GM10266 (cell line): ENCODE data around the gene CCR8.

Experiments
- DNase-seq: peaks from one replicate; pipeline ENCODE4 v3.0.0; 2012; ENCODE audit errors: extremely low spot score
- CTCF ChIP-seq: IDR thresholded peaks from 2 replicates; pipeline ENCODE4 v1.5.1; 2012; ENCODE audit warnings: mild to moderate bottlenecking, low read depth; ENCODE audit not compliant: control insufficient read depth, insufficient read depth; ENCODE audit errors: missing control alignments

Gene CCR8

DNA sequence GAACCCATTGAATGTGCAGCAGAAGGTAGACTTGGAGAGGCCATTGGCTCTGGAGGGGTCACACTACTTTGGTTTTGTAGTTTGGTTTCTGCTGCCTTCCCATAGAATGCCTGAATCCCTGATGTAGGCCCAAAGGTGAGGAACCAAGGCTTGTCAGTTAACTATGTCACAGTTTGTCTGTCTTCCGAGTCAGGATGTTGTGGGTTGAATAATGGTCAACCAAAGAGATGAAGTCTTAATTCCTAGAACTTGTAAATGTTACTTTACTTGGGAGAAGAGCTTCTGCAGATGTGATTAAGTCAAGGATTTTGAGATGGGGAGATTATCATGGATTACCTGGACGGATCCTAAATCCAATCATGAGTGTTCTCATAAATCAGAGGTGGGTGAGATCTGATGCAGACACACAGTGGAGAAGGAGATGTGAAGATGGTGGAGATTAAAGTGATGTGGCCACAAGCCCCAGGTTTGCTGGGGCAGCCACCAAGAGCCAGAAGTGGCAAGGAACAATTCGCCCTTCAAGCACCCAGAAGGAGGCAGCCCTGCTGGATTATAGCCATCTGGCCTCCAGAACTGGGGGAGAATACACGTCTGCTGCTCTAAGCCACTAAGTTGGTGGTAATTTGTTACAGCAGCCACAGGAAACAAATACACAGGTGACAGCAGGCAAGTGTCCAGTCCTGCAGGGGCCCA is 2.3 kb upstream of the CCR8 start:
- DNase-seq: no peak
- no peak for TF ChIP-seq CTCF

GRCh38 chr3:39327746-39328349 is 1.7 kb upstream of the CCR8 start:
- peak; percentile 39 for DNase-seq

DNA sequence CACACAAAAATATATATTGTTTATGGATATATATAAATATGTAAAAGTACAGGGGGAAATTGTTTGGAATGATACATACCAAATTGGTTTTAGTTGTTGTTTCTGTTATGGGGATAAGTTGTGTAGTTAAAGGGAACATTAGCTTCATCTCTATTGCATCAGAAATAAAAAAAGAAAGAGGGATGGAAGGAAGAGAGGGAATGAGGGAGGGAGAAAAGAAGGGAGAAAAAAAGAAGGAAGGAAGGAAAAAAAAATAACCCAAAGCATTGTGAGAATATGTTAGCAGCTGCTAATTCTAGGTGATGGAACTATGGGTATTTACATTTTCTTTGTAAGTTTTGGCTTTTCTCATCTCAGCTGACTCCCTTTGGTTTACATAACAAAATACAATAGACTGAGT is 1.3 kb downstream of the CCR8 start:
- TF ChIP-seq CTCF: no peak
- no peak for DNase-seq

More at GRCh38 chr3:39327746-39328349, 1.7 kb upstream of the CCR8 start:
- no peak for TF ChIP-seq CTCF

- no peak for DNase-seq
- no peak for TF ChIP-seq CTCF
Measured at GRCh38 chr3:39332525-39332924, 3.0 kb downstream of the CCR8 start.

DNA sequence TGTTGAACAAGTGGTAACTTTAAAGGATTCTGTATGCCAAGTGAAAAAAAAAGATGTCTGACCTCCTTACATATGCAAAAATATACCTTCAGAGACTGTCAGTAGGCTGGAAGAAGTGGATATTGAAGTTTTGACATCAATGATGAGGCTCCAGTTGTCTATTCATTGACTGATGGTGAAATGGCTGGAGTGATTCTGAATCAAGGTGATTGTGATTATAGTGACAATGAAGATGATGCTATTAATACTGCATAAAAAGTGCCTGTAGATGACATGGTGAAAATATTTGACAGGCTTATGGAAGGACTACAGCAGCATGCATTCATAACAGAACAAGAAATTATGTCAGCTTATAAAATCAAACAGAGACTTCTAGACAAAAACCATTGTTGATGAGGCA is 4.1 kb downstream of the CCR8 start:
- no peak for TF ChIP-seq CTCF
- DNase-seq: no peak

DNA sequence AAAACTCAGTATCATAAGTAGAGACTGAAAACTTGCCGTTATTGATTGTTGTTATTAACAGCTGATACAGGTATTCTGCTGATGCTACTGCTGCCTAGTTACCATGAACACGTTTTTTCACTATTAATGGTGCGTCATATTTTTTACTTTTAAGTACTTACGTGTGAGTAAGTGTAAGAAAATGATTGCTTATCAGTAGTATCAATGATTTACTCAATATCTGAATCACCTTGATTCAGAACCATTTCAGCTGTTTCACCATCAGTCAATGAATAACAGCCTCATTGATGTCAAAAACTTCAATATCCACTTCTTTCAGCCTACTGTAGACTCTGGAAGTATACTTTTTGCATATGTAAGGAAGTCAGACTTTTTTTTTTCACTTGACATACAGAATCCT is 4.7 kb downstream of the CCR8 start:
- DNase-seq: no peak
- no peak for TF ChIP-seq CTCF

DNA sequence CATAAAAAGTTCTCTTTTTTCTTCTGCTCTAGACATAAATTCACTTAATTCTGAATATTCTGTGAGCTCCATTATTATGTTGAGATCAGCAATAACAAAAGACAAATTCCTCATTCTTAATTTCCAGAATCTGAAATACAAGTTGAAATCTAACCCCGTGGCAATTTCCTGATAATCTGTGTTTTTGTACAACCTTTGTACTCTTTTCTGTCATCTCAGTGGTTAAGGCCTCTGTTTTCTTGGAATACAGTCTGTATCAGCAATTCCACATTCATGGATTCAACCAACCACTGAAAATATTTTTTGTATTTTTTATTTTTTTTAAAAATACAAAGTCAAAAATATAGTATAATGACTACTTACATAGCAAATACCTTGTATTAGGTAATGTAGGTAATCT is 8.7 kb downstream of the CCR8 start:
- no peak for DNase-seq
- TF ChIP-seq CTCF: no peak
